ENCODE data around the gene POU2F1. TPM values are rescaled to one million over a fixed set of nuclear protein-coding genes. Genes with fewer than 3 reads are reported as not detected.

POU2F1 gene
- 10 to 100 TPM; 11.5 to 23.1 (median 17.0) TPM for total RNA-seq

- TF ChIP-seq POLR2A (IDR thresholded peaks at IDR 0.05) = peak; percentile 45 to 90
- peak; percentile 35 to 85 (median 74) for TF ChIP-seq CTCF (IDR thresholded peaks at IDR 0.05)
- Histone ChIP-seq H3K4me1 (peaks cover 0 to 20% (median 6%) of the 10 kb centered on the region in 4 donors), H3K27me3 (no peaks in the 10 kb centered on the region), H3K27ac (peak within 1 kb of the TSS; percentile 95 to 99 (median 97)), H3K36me3 (no peaks in the 10 kb centered on the region), H3K4me3 (peak within 1 kb of the TSS; percentile 74 to 88 (median 85)), H3K9me3 (no peaks in the 10 kb centered on the region)
- peak; percentile 96 to 100 (median 99) for DNase-seq
These were observed at the start of gene POU2F1 for GRCh38 chr1:167220537-167221125. POU2F1 (plus strand) TSS chr1:167220886; CDS start chr1:167220898, 12 bp downstream.

DNA sequence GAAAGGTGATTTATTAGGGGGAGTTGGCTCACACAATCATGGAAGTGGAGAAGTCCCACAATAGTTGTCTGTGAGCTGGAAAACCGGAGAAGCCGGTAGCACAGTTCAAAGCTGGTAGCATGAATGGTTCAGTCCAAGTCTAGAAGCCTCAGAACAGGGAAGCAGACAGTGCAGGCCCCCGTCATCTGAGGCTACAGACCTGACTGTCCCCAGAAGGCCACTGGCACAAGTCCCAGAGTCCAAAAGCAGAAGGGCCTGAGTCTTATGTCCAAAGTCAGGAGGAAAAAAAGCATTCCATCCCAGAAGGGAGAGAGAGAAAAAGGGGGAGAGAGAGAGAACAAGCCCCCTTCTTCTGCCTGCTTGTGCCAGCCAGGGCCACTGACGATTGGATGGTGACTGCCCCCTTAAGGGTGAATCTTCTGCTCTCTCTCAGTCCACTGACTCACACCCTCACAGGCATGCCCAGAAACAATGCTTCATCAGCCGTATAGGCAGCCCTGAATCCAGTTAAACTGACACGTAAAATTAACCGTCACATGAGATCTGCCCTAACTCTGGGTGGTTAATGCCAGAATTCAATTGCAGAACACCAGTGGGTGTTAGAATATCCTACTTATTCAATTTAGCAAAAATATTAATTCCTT is 49.3 kb upstream of the POU2F1 start:
- Histone ChIP-seq H3K27ac (no peak overlapping the region), H3K4me3 (no peak overlapping the region), H3K4me1 (peaks cover 0 to 2% (median 0%) of the 10 kb centered on the region in 4 donors), H3K27me3 (no peaks in the 10 kb centered on the region), H3K36me3 (no peaks in the 10 kb centered on the region), H3K9me3 (peaks cover 0 to 3% (median 0%) of the 10 kb centered on the region in 4 donors)
- TF ChIP-seq CTCF (IDR thresholded peaks at IDR 0.05) (no peak), POLR2A (IDR thresholded peaks at IDR 0.05) (no peak)
- DNase-seq = no peak

- no peak for DNase-seq
- H3K4me1 ChIP-seq = no peaks in the 10 kb centered on the region
- H3K27me3 ChIP-seq = no peaks in the 10 kb centered on the region
- H3K36me3 ChIP-seq = no peaks in the 10 kb centered on the region
- no peak for TF ChIP-seq POLR2A (IDR thresholded peaks at IDR 0.05)
- TF ChIP-seq CTCF (IDR thresholded peaks at IDR 0.05) = no peak
- no peak overlapping the region for H3K27ac ChIP-seq
- H3K9me3 ChIP-seq = no peaks in the 10 kb centered on the region
- H3K4me3 ChIP-seq = no peak overlapping the region
These were observed 47.0 kb upstream of the POU2F1 start for GRCh38 chr1:167173516-167174184.

- Histone ChIP-seq H3K9me3 (no peaks in the 10 kb centered on the region), H3K27ac (no peak overlapping the region), H3K4me3 (no peak overlapping the region), H3K27me3 (no peaks in the 10 kb centered on the region), H3K36me3 (no peaks in the 10 kb centered on the region), H3K4me1 (no peaks in the 10 kb centered on the region)
- no peak for DNase-seq
- no peak for TF ChIP-seq POLR2A (IDR thresholded peaks at IDR 0.05)
- no peak for TF ChIP-seq CTCF (IDR thresholded peaks at IDR 0.05)
These were observed 44.8 kb upstream of the POU2F1 start for GRCh38 chr1:167175901-167176300.

- DNase-seq = no peak
- H3K4me1 ChIP-seq = no peaks in the 10 kb centered on the region
- no peak for TF ChIP-seq POLR2A (IDR thresholded peaks at IDR 0.05)
- no peak for TF ChIP-seq CTCF (IDR thresholded peaks at IDR 0.05)
- no peaks in the 10 kb centered on the region for H3K36me3 ChIP-seq
- H3K4me3 ChIP-seq = no peak overlapping the region
- no peaks in the 10 kb centered on the region for H3K9me3 ChIP-seq
- no peaks in the 10 kb centered on the region for H3K27me3 ChIP-seq
- H3K27ac ChIP-seq = no peak overlapping the region
These were observed 41.9 kb upstream of the POU2F1 start for GRCh38 chr1:167178831-167179230.

All from Peyer's patch (tissue), 4 donors.